DOHH2 (cell line): ENCODE data around the gene LARGE1.

Experiments used
- H3F3A ChIP-seq: fragments of 200-600 bp; sonication (generic), shearing (Covaris generic); 2 replicates; pipeline ENCODE4 v1.6.0; 2016; ENCODE audit warnings: antibody characterized with exemption, mild to moderate bottlenecking; ENCODE audit not compliant: control insufficient read depth, insufficient read depth
- H3K27ac ChIP-seq: fragments of 200-600 bp; sonication (generic); 2 replicates; pipeline ENCODE4 v1.5.1; 2014; ENCODE audit warnings: low read depth, mild to moderate bottlenecking, low read length, moderate library complexity
- H3K27me3 ChIP-seq: fragments of 200-600 bp; sonication (generic); 2 replicates; pipeline ENCODE4 v1.6.1; 2014; ENCODE audit warnings: mild to moderate bottlenecking, low read length, mixed read lengths; ENCODE audit not compliant: control insufficient read depth
- H3K36me3 ChIP-seq: fragments of 200-600 bp; sonication (generic); 2 replicates; pipeline ENCODE4 v1.6.1; 2014; ENCODE audit warnings: mild to moderate bottlenecking, low read length, moderate library complexity, mixed read lengths; ENCODE audit not compliant: control insufficient read depth
- H3K4me1 ChIP-seq: fragments of 200-600 bp; sonication (generic); 2 replicates; pipeline ENCODE4 v1.6.1; 2014; ENCODE audit warnings: mild to moderate bottlenecking, low read length, mixed read lengths; ENCODE audit not compliant: control insufficient read depth
- H3K4me2 ChIP-seq: fragments of 200-600 bp; sonication (generic); 2 replicates; pipeline ENCODE4 v1.6.0; 2014; ENCODE audit warnings: mild to moderate bottlenecking, low read length, moderate library complexity
- H3K4me3 ChIP-seq: fragments of 200-600 bp; sonication (generic); 2 replicates; pipeline ENCODE4 v1.5.1; 2014; ENCODE audit warnings: mild to moderate bottlenecking, low read length, mixed read lengths
- H3K79me2 ChIP-seq: fragments of 200-600 bp; sonication (generic); 2 replicates; pipeline ENCODE4 v1.6.1; 2014; ENCODE audit warnings: mild to moderate bottlenecking, low read length, mixed read lengths; ENCODE audit not compliant: control insufficient read depth
- H3K9me2 ChIP-seq: fragments of 200-600 bp; sonication (generic); replicated peaks from 2 replicates; pipeline ENCODE4 v1.6.1; 2014; ENCODE audit warnings: mild to moderate bottlenecking, low read length, mixed read lengths; ENCODE audit not compliant: control insufficient read depth
- H3K9me3 ChIP-seq: fragments of 200-600 bp; sonication (generic); 2 replicates; pipeline ENCODE4 v1.6.1; 2014; ENCODE audit warnings: antibody characterized with exemption, low read length, mixed read lengths; ENCODE audit not compliant: control insufficient read depth, insufficient read depth
- H4K20me1 ChIP-seq: fragments of 200-600 bp; sonication (generic); 2 replicates; pipeline ENCODE4 v1.6.0; 2014; ENCODE audit warnings: low read depth, mild to moderate bottlenecking, antibody characterized with exemption, low read length, moderate library complexity; ENCODE audit not compliant: control insufficient read depth, insufficient read depth
- EZH2phosphoT487 ChIP-seq: fragments of 200-600 bp; sonication (generic); IDR thresholded peaks from 2 replicates; pipeline ENCODE4 v1.6.1; 2017; ENCODE audit warnings: borderline replicate concordance, mild to moderate bottlenecking, antibody characterized with exemption, low read length, moderate library complexity, mixed read lengths
- TF ChIP-seq, protein P1 (sequence below): fragments of 200-600 bp; sonication (generic); IDR thresholded peaks from one replicate; pipeline ENCODE4 v1.5.1; 2014; ENCODE audit warnings: antibody characterized with exemption, mild to moderate bottlenecking, low read depth, low read length; ENCODE audit not compliant: poor library complexity, severe bottlenecking

The LARGE1 gene

DNA sequence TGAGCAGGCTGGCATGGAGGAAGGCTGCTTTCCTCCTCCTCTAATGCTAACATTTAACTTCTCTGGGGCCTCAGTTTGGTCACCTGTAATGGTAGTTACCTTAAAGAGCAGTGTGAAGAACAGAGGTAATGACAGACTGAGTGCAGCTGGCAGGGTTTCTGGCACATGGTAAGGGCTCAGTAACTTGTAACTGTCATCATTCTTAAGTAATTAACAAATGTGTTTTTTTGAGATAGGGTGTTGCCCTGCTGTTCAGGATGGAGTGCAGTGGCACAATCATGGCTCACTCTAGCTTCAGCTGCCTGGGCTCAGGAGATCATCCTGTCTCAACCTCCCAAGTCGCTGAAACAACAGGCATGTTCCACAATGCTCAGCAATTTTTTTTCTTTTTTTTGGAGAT lies 620.1 kb downstream of the LARGE1 start:
- H3K4me1 ChIP-seq: peaks cover 77% of the 10 kb centered on the region
- no peak for TF ChIP-seq EZH2phosphoT487
- TF ChIP-seq, protein P1, sequence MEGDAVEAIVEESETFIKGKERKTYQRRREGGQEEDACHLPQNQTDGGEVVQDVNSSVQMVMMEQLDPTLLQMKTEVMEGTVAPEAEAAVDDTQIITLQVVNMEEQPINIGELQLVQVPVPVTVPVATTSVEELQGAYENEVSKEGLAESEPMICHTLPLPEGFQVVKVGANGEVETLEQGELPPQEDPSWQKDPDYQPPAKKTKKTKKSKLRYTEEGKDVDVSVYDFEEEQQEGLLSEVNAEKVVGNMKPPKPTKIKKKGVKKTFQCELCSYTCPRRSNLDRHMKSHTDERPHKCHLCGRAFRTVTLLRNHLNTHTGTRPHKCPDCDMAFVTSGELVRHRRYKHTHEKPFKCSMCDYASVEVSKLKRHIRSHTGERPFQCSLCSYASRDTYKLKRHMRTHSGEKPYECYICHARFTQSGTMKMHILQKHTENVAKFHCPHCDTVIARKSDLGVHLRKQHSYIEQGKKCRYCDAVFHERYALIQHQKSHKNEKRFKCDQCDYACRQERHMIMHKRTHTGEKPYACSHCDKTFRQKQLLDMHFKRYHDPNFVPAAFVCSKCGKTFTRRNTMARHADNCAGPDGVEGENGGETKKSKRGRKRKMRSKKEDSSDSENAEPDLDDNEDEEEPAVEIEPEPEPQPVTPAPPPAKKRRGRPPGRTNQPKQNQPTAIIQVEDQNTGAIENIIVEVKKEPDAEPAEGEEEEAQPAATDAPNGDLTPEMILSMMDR: no peak
- no peaks in the 10 kb centered on the region for H3K36me3 ChIP-seq
- no peaks in the 10 kb centered on the region for H3K27me3 ChIP-seq
- H3K9me3 ChIP-seq: no peaks in the 10 kb centered on the region
- peak overlapping the region; percentile 90 for H3K4me2 ChIP-seq
- no peaks in the 10 kb centered on the region for H4K20me1 ChIP-seq
- peaks cover 18% of the 10 kb centered on the region for H3F3A ChIP-seq
- H3K9me2 ChIP-seq: no peaks in the 10 kb centered on the region
- no peaks in the 10 kb centered on the region for H3K79me2 ChIP-seq
- H3K4me3 ChIP-seq: peak overlapping the region; percentile 68
- peak overlapping the region; percentile 98 for H3K27ac ChIP-seq

DNA sequence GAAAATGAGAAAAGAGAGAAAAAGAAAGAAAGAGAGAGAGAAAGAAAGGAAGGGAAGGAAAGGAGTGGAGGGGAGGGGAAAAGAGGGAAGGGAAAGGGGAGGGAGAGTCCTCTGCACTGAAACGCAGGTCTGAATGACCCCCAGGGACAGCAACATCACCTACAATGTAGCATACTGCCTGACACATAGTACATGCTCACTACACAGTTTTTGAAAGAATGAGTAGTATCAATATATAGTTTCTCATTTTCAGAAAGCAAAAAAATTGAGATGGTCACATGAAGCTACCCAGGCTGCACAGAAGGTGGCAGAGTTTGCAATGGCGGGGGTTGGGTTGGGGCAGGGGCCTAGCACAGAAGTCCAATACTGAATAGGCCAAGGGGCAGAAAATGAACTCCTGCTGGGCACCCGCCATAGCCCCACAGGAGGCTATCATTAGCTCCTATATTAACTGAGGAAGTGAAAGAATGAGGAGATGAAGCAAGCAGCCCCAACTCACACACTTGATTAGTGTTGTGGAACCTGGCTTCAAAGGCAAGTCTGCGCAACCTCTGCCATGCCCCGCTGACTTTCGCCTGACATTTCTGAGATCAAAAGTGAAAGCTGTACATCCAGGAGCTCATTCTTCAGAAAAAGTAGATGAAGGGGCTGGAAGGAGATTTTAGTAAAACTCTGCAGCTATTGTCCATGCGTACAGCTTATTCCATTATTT lies 620.9 kb downstream of the LARGE1 start:
- TF ChIP-seq, protein P1: no peak
- no peak for TF ChIP-seq EZH2phosphoT487
- H3K4me3 ChIP-seq: peak overlapping the region; percentile 68
- H3K36me3 ChIP-seq: no peaks in the 10 kb centered on the region
- H3K9me3 ChIP-seq: no peaks in the 10 kb centered on the region
- H3K79me2 ChIP-seq: no peaks in the 10 kb centered on the region
- peaks cover 84% of the 10 kb centered on the region for H3K4me1 ChIP-seq
- H3K27me3 ChIP-seq: no peaks in the 10 kb centered on the region
- peak overlapping the region; percentile 90 for H3K4me2 ChIP-seq
- H4K20me1 ChIP-seq: no peaks in the 10 kb centered on the region
- H3F3A ChIP-seq: peaks cover 18% of the 10 kb centered on the region
- H3K9me2 ChIP-seq: no peaks in the 10 kb centered on the region
- H3K27ac ChIP-seq: peak overlapping the region; percentile 98

DNA sequence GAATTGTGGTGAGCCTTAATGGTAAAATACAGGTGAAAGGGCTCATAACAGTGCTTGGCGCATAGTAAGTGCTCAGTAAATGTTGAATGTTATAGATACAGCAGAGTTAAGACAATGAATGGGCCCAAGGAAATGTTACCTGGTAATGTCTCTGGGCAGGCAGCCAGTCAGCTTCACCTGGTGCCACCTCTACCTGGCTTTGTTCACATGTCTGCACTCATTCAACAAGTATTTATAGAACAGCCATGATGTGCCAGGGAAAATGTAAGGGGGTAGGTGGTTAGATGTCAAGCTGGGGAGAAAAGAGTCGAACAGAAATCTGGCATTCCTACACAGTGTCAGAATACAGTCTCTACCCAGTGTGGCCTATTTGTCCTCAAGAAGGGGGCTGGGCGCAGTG lies 623.3 kb downstream of the LARGE1 start:
- TF ChIP-seq, protein P1: no peak
- no peak for TF ChIP-seq EZH2phosphoT487
- Histone ChIP-seq H3K27me3 (no peaks in the 10 kb centered on the region), H3K4me2 (no peak overlapping the region), H3K79me2 (no peaks in the 10 kb centered on the region), H3K9me3 (no peaks in the 10 kb centered on the region), H3K27ac (no peak overlapping the region), H3K4me1 (peaks cover 68% of the 10 kb centered on the region), H3K4me3 (no peak overlapping the region), H3F3A (peaks cover 18% of the 10 kb centered on the region), H3K36me3 (no peaks in the 10 kb centered on the region), H3K9me2 (no peaks in the 10 kb centered on the region), H4K20me1 (no peaks in the 10 kb centered on the region)
